NCI-H1048 (cell line): ENCODE data around the gene ARHGAP22.

Experiments used
- DNase-seq: peaks from one replicate; lab custom pipeline; 2025; lab: John Stamatoyannopoulos, UW

The ARHGAP22 gene

GRCh38 chr10:48552946-48553564 is 51.8 kb downstream of the ARHGAP22 start:
- no peak for DNase-seq

GRCh38 chr10:48551861-48552591 is 52.8 kb downstream of the ARHGAP22 start:
- peak; percentile 3 for DNase-seq

- no peak for DNase-seq
Measured at GRCh38 chr10:48550977-48551376, 53.9 kb downstream of the ARHGAP22 start.

GRCh38 chr10:48550071-48550691 is 54.7 kb downstream of the ARHGAP22 start:
- DNase-seq, result no peak

GRCh38 chr10:48549236-48549635 is 55.6 kb downstream of the ARHGAP22 start:
- DNase-seq, result no peak

GRCh38 chr10:48548531-48549135 is 56.2 kb downstream of the ARHGAP22 start:
- no peak for DNase-seq

- DNase-seq, result no peak
Measured at GRCh38 chr10:48547981-48548380, 56.9 kb downstream of the ARHGAP22 start.

- DNase-seq, result no peak
Measured at GRCh38 chr10:48547061-48547895, 57.6 kb downstream of the ARHGAP22 start.

GRCh38 chr10:48545462-48546145 is 59.3 kb downstream of the ARHGAP22 start:
- DNase-seq, result no peak

GRCh38 chr10:48543182-48543844 is 61.6 kb downstream of the ARHGAP22 start:
- DNase-seq, result no peak

GRCh38 chr10:48542471-48543181 is 62.2 kb downstream of the ARHGAP22 start:
- DNase-seq, result no peak

GRCh38 chr10:48541144-48541795 is 63.6 kb downstream of the ARHGAP22 start:
- no peak for DNase-seq

- DNase-seq, result no peak
Measured at GRCh38 chr10:48538611-48539010, 66.3 kb downstream of the ARHGAP22 start.

GRCh38 chr10:48536916-48537890 is 67.7 kb downstream of the ARHGAP22 start:
- no peak for DNase-seq

GRCh38 chr10:48536156-48536500 is 68.7 kb downstream of the ARHGAP22 start:
- no peak for DNase-seq

GRCh38 chr10:48535416-48536155 is 69.3 kb downstream of the ARHGAP22 start:
- no peak for DNase-seq

GRCh38 chr10:48533951-48534720 is 70.7 kb downstream of the ARHGAP22 start:
- no peak for DNase-seq
